OCI-LY7 (cell line): ENCODE results near the gene ACOXL. TPM values are rescaled to one million over a fixed set of nuclear protein-coding genes. Genes with fewer than 3 reads are reported as not detected.
"Not testable (repeated sequence)": the region's sequence is repeated elsewhere in the genome, so short reads cannot be mapped to it uniquely, and the experiment has no call there.

Experiments used
- BruUV-seq: library from RNA; stranded (reverse); fragments of 400-500 nt; replicated peaks from 2 replicates; lab custom pipeline; 2021; lab: Mats Ljungman, UMichigan
- CTCF ChIA-PET: fragments of 300-600 bp; sonication (Branson Sonifier 250); formaldehyde crosslinking; loops from one replicate; lab custom pipeline; 2022; ENCODE audit warnings: antibody characterized with exemption; ENCODE audit not compliant: unreplicated experiment; lab: Charles Lee
- POLR2A ChIA-PET: fragments of 300-600 bp; sonication (Branson Sonifier 250); formaldehyde crosslinking; loops from one replicate; lab custom pipeline; 2022; ENCODE audit warnings: antibody characterized with exemption; lab: Charles Lee
- DNase-seq: peaks from one replicate; pipeline ENCODE4 v3.0.0-alpha.2; 2015; ENCODE audit warnings: low spot score
- H2AFZ ChIP-seq: fragments of 200-600 bp; sonication (generic), shearing (Covaris generic); 2 replicates; pipeline ENCODE4 v1.6.1; 2014; ENCODE audit warnings: mild to moderate bottlenecking, antibody characterized with exemption, low read length, moderate library complexity
- H3K27ac ChIP-seq: fragments of 200-600 bp; sonication (generic); 2 replicates; pipeline ENCODE4 v1.5.1; 2014; ENCODE audit warnings: mixed run types, low read depth, mild to moderate bottlenecking, moderate library complexity, low read length, inconsistent platforms; ENCODE audit not compliant: poor library complexity, severe bottlenecking
- H3K36me3 ChIP-seq: fragments of 200-600 bp; sonication (generic); 2 replicates; pipeline ENCODE4 v1.6.1; 2014; ENCODE audit warnings: mild to moderate bottlenecking, antibody characterized with exemption, low read length, moderate library complexity, mixed read lengths; ENCODE audit not compliant: insufficient read depth
- H3K4me1 ChIP-seq: fragments of 200-600 bp; sonication (generic); 2 replicates; pipeline ENCODE4 v1.5.1; 2014; ENCODE audit warnings: mild to moderate bottlenecking, low read length; ENCODE audit not compliant: insufficient read depth, poor library complexity, severe bottlenecking
- H3K4me2 ChIP-seq: fragments of 200-600 bp; sonication (generic); 2 replicates; pipeline ENCODE4 v1.6.1; 2014; ENCODE audit warnings: mild to moderate bottlenecking, low read length
- H3K4me3 ChIP-seq: fragments of 200-600 bp; sonication (generic); 2 replicates; pipeline ENCODE4 v1.5.1; 2014; ENCODE audit warnings: mild to moderate bottlenecking, low read depth, low read length; ENCODE audit not compliant: poor library complexity, severe bottlenecking
- H3K79me2 ChIP-seq: fragments of 200-600 bp; sonication (generic); 2 replicates; pipeline ENCODE4 v1.6.1; 2016; ENCODE audit warnings: low read depth, mild to moderate bottlenecking, low read length, moderate library complexity, mixed read lengths; ENCODE audit not compliant: insufficient read depth
- H3K9me2 ChIP-seq: fragments of 200-600 bp; sonication (generic); 2 replicates; pipeline ENCODE4 v1.6.1; 2016; ENCODE audit warnings: mild to moderate bottlenecking, low read length, mixed read lengths; ENCODE audit not compliant: insufficient read depth
- H3K9me3 ChIP-seq: fragments of 200-600 bp; sonication (generic); 2 replicates; pipeline ENCODE4 v1.6.1; 2014; ENCODE audit warnings: mild to moderate bottlenecking, mixed run types, low read length, mixed read lengths
- H4K20me1 ChIP-seq: fragments of 200-600 bp; sonication (generic); 2 replicates; pipeline ENCODE4 v1.6.1; 2014; ENCODE audit warnings: mild to moderate bottlenecking, antibody characterized with exemption, low read length, moderate library complexity, mixed read lengths; ENCODE audit not compliant: insufficient read depth
- EZH2phosphoT487 ChIP-seq: fragments of 200-600 bp; sonication (generic); IDR thresholded peaks from 2 replicates; pipeline ENCODE4 v1.6.1; 2018; ENCODE audit warnings: low read depth, borderline replicate concordance, mild to moderate bottlenecking, mixed run types, antibody characterized with exemption, low read length, moderate library complexity, mixed read lengths
- intact Hi-C: fragments of 100-400 bp; cut with micrococcal nuclease; formaldehyde crosslinking; loops from one replicate; pipeline ENCODE4 v1.10.0; 2022; ENCODE audit not compliant: unreplicated experiment
- total RNA-seq, 2 experiments: library from RNA; depleted of rRNA in 1 of 2; stranded (reverse); fragments of >200 nt in 1 of 2; shearing (Covaris generic) in 1 of 2; gene quantifications; 2 replicates each; pipeline ENCODE4 v1.2.3, GENCODE V29; 2014 to 2022
- TF ChIP-seq, protein P1 (sequence below): fragments of 200-600 bp; sonication (generic); conservative IDR thresholded peaks from 2 replicates; pipeline ENCODE4 v1.5.1; 2014; ENCODE audit warnings: mild to moderate bottlenecking, antibody characterized with exemption, low read length, moderate library complexity, mixed read lengths

The ACOXL gene
- total RNA-seq, 2 experiments from 2014 or later: 1.4 TPM; not detected in 1

DNA sequence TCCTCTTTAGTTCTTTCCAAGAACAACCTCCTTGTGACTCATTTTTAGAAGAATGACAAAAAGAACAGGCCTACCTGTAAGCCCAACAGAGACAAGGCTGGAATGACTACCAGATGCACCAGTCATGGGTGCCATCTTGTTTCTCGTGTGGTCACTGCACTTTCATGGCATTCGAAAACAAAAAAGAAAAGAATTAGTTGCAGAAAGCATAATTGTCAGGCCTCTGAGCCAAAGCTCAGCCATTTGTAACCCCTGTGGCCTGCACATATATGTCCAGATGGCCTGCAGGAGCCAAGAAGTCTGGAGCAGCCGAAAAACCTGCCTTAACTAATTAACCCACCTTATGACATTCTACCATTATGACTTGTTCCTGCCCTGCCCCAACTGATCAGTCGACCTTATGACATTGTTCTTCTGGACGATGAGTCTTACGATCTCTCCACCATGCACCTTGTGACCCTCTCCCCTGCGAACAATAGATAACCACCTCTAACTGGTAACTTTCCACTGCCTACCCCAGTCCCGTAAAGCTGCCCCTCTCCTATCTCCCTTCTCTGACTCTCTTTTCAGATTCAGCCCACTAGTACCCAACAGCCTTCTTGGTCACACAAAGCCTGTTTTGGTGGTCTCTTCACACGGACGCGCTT lies 40.6 kb upstream of the ACOXL start:
- H3K4me2 ChIP-seq: no peak overlapping the region
- no peak overlapping the region for H3K4me3 ChIP-seq
- no peak overlapping the region for H2AFZ ChIP-seq
- TF ChIP-seq, protein P1, sequence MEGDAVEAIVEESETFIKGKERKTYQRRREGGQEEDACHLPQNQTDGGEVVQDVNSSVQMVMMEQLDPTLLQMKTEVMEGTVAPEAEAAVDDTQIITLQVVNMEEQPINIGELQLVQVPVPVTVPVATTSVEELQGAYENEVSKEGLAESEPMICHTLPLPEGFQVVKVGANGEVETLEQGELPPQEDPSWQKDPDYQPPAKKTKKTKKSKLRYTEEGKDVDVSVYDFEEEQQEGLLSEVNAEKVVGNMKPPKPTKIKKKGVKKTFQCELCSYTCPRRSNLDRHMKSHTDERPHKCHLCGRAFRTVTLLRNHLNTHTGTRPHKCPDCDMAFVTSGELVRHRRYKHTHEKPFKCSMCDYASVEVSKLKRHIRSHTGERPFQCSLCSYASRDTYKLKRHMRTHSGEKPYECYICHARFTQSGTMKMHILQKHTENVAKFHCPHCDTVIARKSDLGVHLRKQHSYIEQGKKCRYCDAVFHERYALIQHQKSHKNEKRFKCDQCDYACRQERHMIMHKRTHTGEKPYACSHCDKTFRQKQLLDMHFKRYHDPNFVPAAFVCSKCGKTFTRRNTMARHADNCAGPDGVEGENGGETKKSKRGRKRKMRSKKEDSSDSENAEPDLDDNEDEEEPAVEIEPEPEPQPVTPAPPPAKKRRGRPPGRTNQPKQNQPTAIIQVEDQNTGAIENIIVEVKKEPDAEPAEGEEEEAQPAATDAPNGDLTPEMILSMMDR: no peak
- TF ChIP-seq EZH2phosphoT487: no peak
- no peak overlapping the region for H3K27ac ChIP-seq
- no peaks in the 10 kb centered on the region for H4K20me1 ChIP-seq
- no peaks in the 10 kb centered on the region for H3K4me1 ChIP-seq
- no peaks in the 10 kb centered on the region for H3K9me2 ChIP-seq
- ChIA-PET POLR2A (no interaction called here), CTCF (no interaction called here)
- no peaks in the 10 kb centered on the region for H3K36me3 ChIP-seq
- intact Hi-C loops: no loop called here
- H3K79me2 ChIP-seq: no peaks in the 10 kb centered on the region
- no peaks in the 10 kb centered on the region for H3K9me3 ChIP-seq
- no TSS peak for BruUV-seq
- DNase-seq: no peak

DNA sequence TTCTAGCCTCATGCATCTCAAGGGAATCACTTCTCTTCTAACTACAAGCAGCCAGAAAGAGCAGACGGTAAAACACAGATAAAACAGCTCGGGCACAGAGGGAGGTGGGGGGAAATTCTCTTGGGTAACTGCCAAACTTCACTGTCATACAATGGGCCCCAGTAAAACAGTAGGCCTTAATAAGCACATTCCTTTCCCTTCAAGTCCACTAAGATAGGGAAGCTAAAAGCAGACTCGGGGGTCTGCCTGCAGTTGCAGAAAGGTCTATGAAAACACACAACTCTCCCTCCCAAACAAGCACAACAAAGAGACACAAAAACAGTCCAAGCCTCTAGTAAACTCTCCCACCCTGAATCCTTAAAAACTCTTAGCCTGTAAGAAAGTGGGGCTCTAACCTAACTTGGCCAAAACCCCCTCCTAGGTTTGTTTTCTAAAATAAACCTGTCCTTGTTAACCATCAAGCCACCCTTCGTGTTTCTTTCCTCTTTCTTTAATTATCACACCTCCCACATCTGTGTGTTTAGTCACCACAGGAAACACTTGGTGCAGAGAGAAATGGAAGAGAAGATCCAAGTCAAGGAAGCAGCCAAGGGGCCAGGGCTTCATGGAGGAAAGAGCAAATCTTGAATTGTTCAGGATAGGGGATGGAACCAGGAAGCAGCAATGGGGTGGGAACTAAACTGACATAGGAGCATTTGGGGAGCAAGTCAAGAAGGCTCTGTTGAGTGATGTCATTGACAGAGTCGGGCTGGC lies 37.1 kb upstream of the ACOXL start:
- H3K36me3 ChIP-seq, CTCF ChIA-PET, H3K9me3 ChIP-seq, DNase-seq, H3K27ac ChIP-seq, intact Hi-C loops, H2AFZ ChIP-seq, H3K4me2 ChIP-seq, H3K4me3 ChIP-seq, H4K20me1 ChIP-seq, BruUV-seq, H3K79me2 ChIP-seq, POLR2A ChIA-PET, H3K4me1 ChIP-seq, H3K9me2 ChIP-seq: not testable (repeated sequence)

DNA sequence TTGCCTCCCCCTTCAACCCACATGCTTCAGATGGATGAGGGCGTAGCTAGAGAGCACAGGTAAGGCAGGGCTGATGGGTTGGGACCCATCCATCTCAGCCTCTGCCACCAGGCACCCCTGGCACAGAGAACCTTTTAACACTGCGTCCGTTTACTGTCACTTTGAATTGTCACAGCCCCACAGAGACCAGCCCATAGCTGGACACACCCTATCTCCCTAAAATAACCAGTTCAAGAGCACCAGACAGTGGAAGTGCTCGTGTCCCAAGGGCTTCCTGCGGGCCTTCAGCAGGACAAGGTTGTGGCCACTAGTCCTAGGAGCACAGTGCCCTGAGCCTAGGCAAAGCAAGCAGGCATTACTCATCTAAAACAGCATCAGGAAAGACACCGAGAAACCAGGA lies 34.1 kb upstream of the ACOXL start:
- H3K27ac ChIP-seq, H4K20me1 ChIP-seq, H3K36me3 ChIP-seq, H3K4me1 ChIP-seq, BruUV-seq, CTCF ChIA-PET, DNase-seq, H3K9me2 ChIP-seq, intact Hi-C loops, H3K79me2 ChIP-seq, POLR2A ChIA-PET, H2AFZ ChIP-seq, H3K4me3 ChIP-seq, H3K9me3 ChIP-seq, H3K4me2 ChIP-seq: not testable (repeated sequence)
